H1 (cell line): Measurements from ENCODE around the gene TERC. TPM values are rescaled to one million over a fixed set of nuclear protein-coding genes. Genes with fewer than 3 reads are reported as not detected.
A peak's percentile ranks its signal among the peaks of the same experiment; 100 is the strongest.

Experiments
- ATF2 ChIP-seq: IDR thresholded peaks from 2 replicates; pipeline ENCODE4 v1.6.1; 2012; ENCODE audit warnings: low read length, inconsistent platforms
- BACH1 ChIP-seq: IDR thresholded peaks from 2 replicates; pipeline ENCODE4 v1.6.1; 2012; ENCODE audit warnings: low read length, improper control_type of control experiment
- CHD1 ChIP-seq: IDR thresholded peaks from 2 replicates; pipeline ENCODE4 v1.6.1; 2012; ENCODE audit warnings: low read depth, low read length, improper control_type of control experiment
- CTCF ChIP-seq, 3 experiments: IDR thresholded peaks; 1 replicate in 2 of 3; 2 replicates in 1 of 3; pipeline versions ENCODE4 v1.5.1 to v1.6.1; 2011; ENCODE audit warnings: low read length in 3 of 3, mild to moderate bottlenecking in 3 of 3, inconsistent platforms in 2 of 3, low read depth in 1 of 3, moderate library complexity in 1 of 3; ENCODE audit not compliant: insufficient read depth in 1 of 3; ENCODE audit errors: control extremely low read depth in 1 of 3
- E2F6 ChIP-seq: IDR thresholded peaks from 2 replicates; pipeline ENCODE4 v1.6.1; 2012; ENCODE audit warnings: inconsistent platforms
- GTF2F1 ChIP-seq: IDR thresholded peaks from 2 replicates; pipeline ENCODE4 v1.6.1; 2012; ENCODE audit warnings: low read depth, low read length, improper control_type of control experiment, borderline replicate concordance
- HDAC2 ChIP-seq, 2 experiments: fragments of 300-600 bp in 1 of 2; sonication (generic) in 1 of 2; IDR thresholded peaks; 2 replicates each; pipeline ENCODE4 v1.6.1; 2011 to 2012; ENCODE audit warnings: low read depth in 2 of 2, low read length in 2 of 2, mild to moderate bottlenecking in 2 of 2, moderate library complexity in 2 of 2, borderline replicate concordance in 1 of 2, inconsistent platforms in 1 of 2
- KDM4A ChIP-seq: IDR thresholded peaks from one replicate; pipeline ENCODE4 v1.7.1; 2012; ENCODE audit warnings: low read depth, mild to moderate bottlenecking, moderate library complexity, low read length, inconsistent platforms; ENCODE audit not compliant: severe bottlenecking
- KDM5A ChIP-seq: fragments of 200-600 bp; IDR thresholded peaks from 2 replicates; pipeline ENCODE4 v1.7.1; 2012; ENCODE audit warnings: mild to moderate bottlenecking, low read length, inconsistent platforms, mixed read lengths
- MAX ChIP-seq: IDR thresholded peaks from 2 replicates; pipeline ENCODE4 v1.6.1; 2012; ENCODE audit warnings: inconsistent platforms
- PHF8 ChIP-seq: fragments of 200-600 bp; sonication (generic); conservative IDR thresholded peaks from 2 replicates; pipeline ENCODE4 v1.7.1; 2012; ENCODE audit warnings: low read depth, mild to moderate bottlenecking, inconsistent platforms, low read length, moderate library complexity
- SP1 ChIP-seq: IDR thresholded peaks from 2 replicates; pipeline ENCODE4 v1.6.1; 2011; ENCODE audit warnings: low read depth, low read length
- TBP ChIP-seq: IDR thresholded peaks from 2 replicates; pipeline ENCODE4 v1.6.1; 2011; ENCODE audit warnings: low read depth, low read length, improper control_type of control experiment
- ZNF274 ChIP-seq: IDR thresholded peaks from 2 replicates; pipeline ENCODE4 v1.7.0; 2012; ENCODE audit warnings: low read length, borderline replicate concordance; ENCODE audit errors: extremely low read depth
- polyA plus RNA-seq, 7 experiments: library from polyadenylated mRNA; depleted of rRNA in 3 of 7; stranded (reverse) in 5 of 7; unstranded in 2 of 7; fragments of >200 nt in 5 of 7; fragments of 200-250 nt in 2 of 7; gene quantifications; 1 replicate in 5 of 7; 2 replicates in 1 of 7; 4 replicates in 1 of 7; pipeline versions ENCODE4 v1.2.1 to v1.2.3, GENCODE V29; 2011 to 2013; ENCODE audit warnings: missing spikeins in 2 of 7, mixed read lengths in 2 of 7
- total RNA-seq: library from RNA; stranded (reverse); fragmentation: NEBNext Ultra II Directional; extraction: Animal tissue kit (Norgen Biotek cat#: 25700); gene quantifications from 2 replicates; pipeline ENCODE4 v1.2.1, GENCODE V29; 2021

The TERC gene
- total and polyA plus RNA-seq, 2 of the 8 experiments (the other 6 are each of a cell fraction or from before 2014, with no cell fraction given), result 2.3 to 17.0 TPM

- TF ChIP-seq MAX (peak; percentile 62), KDM4A (peak; percentile 57), ATF2 (0 out of 2 replicates have a peak, but pooled peaks have one; percentile 28), PHF8 (peak; percentile 98; the same call in 1 of the 2 replicates), CHD1 (no peak), BACH1 (no peak), CTCF (IDR thresholded peaks at IDR 0.05; ENCODE audit: control extremely low read depth in 1 of 3, insufficient read depth in 1 of 3, low read depth in 1 of 3, low read length in 3 of 3) (no peak), TBP (peak; percentile 96), SP1 (0 out of 2 replicates have a peak, but pooled peaks have one; percentile 27), HDAC2 (IDR thresholded peaks at IDR 0.05; ENCODE audit: borderline replicate concordance in 1 of 2, low read depth in 2 of 2, low read length in 2 of 2) (0 out of 4 replicates have a peak, but pooled peaks of 1 of the 2 experiments have one; percentile 25), ZNF274 (no peak), E2F6 (peak; percentile 72), GTF2F1 (peak; percentile 84; the same call in 1 of the 2 replicates), KDM5A (no peak)
Observed at GRCh38 chr3:169764882-169765612, at the start of gene TERC (continued).
